PFSK-1 (cell line): ENCODE data around the gene RBBP5.

Source experiments
- FOXP2 ChIP-seq: optimal IDR thresholded peaks from 2 replicates; pipeline ENCODE3; 2011; ENCODE audit warnings: borderline replicate concordance, control low read depth, inconsistent platforms; ENCODE audit not compliant: insufficient read depth; ENCODE audit errors: extremely low read length, extremely low read depth
- POLR2AphosphoS5 ChIP-seq: IDR thresholded peaks from 2 replicates; pipeline ENCODE4 v1.6.1; 2012; ENCODE audit warnings: low read depth, mild to moderate bottlenecking, control low read depth, low read length, moderate library complexity
- SIN3A ChIP-seq: IDR thresholded peaks from 2 replicates; pipeline ENCODE4 v1.6.1; 2012; ENCODE audit warnings: mild to moderate bottlenecking, low read length, moderate library complexity, borderline replicate concordance; ENCODE audit not compliant: insufficient read depth
- TAF1 ChIP-seq: IDR thresholded peaks from 2 replicates; pipeline ENCODE4 v1.6.1; 2012; ENCODE audit warnings: low read length, control low read depth, borderline replicate concordance; ENCODE audit not compliant: insufficient read depth
- TF ChIP-seq, protein P1 (sequence below), 2 experiments: IDR thresholded peaks; 2 replicates each; pipeline versions ENCODE4 v1.6.1 to v1.8.0; 2011 to 2012; ENCODE audit warnings: low read depth in 2 of 2, low read length in 2 of 2, control low read depth in 1 of 2, inconsistent platforms in 1 of 2, mild to moderate bottlenecking in 1 of 2, moderate library complexity in 1 of 2; ENCODE audit not compliant: insufficient read depth in 1 of 2

RBBP5 gene

DNA sequence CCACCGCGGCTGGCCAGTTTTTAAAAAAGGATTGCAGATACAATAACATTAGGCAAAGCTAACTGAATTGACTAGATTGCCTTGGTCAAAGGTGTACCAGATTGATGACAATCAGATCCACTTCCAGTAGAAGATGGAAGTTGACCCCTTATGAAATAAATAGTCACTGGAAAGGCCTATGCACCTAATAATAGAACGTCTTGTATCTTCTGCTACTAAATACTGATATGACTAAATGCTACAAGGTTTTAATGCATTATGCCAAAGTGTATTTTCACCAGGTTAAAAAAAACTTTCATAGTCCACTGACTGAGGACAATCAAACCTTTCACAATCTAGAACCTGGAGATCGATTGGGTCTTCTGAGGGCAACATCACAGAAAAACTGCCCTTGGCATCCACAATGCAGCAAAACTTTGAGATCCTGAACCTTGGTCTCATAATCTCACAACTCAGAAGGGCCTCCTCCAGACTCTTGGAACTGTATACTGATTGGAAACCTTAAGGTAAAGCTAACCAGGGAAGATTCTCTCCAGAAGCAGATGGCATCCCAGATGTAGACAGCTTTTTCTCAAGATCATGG is 7.8 kb upstream of the RBBP5 start:
- TF ChIP-seq, protein P1, sequence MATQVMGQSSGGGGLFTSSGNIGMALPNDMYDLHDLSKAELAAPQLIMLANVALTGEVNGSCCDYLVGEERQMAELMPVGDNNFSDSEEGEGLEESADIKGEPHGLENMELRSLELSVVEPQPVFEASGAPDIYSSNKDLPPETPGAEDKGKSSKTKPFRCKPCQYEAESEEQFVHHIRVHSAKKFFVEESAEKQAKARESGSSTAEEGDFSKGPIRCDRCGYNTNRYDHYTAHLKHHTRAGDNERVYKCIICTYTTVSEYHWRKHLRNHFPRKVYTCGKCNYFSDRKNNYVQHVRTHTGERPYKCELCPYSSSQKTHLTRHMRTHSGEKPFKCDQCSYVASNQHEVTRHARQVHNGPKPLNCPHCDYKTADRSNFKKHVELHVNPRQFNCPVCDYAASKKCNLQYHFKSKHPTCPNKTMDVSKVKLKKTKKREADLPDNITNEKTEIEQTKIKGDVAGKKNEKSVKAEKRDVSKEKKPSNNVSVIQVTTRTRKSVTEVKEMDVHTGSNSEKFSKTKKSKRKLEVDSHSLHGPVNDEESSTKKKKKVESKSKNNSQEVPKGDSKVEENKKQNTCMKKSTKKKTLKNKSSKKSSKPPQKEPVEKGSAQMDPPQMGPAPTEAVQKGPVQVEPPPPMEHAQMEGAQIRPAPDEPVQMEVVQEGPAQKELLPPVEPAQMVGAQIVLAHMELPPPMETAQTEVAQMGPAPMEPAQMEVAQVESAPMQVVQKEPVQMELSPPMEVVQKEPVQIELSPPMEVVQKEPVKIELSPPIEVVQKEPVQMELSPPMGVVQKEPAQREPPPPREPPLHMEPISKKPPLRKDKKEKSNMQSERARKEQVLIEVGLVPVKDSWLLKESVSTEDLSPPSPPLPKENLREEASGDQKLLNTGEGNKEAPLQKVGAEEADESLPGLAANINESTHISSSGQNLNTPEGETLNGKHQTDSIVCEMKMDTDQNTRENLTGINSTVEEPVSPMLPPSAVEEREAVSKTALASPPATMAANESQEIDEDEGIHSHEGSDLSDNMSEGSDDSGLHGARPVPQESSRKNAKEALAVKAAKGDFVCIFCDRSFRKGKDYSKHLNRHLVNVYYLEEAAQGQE (IDR thresholded peaks at IDR 0.05; ENCODE audit: insufficient read depth in 1 of 2, low read depth in 2 of 2, low read length in 2 of 2), result no peak
- TF ChIP-seq FOXP2, result no peak
- no peak for TF ChIP-seq SIN3A
- TF ChIP-seq TAF1, result no peak

DNA sequence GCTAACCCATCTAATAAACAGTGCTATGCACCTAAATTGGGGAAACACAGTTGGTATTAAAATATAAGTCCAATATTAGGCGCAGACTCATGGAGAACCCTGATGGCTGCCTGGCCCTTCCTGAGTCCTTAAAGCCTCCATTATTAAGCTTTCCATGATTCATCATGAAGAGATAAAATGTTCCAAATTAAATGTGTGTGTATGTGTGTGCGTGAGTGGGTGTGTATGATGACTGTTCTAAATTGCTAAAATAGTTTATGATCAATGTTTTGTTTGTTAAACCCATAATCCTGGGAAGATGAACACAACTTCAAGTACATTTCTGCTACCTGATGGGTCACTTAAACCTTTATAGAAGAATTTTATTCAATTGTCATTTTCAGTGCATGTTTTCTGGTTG is 6.3 kb upstream of the RBBP5 start:
- TF ChIP-seq SIN3A (no peak), TAF1 (no peak), FOXP2 (no peak), POLR2AphosphoS5 (no peak)
- TF ChIP-seq, protein P1 (IDR thresholded peaks at IDR 0.05; ENCODE audit: insufficient read depth in 1 of 2, low read depth in 2 of 2, low read length in 2 of 2), result no peak

DNA sequence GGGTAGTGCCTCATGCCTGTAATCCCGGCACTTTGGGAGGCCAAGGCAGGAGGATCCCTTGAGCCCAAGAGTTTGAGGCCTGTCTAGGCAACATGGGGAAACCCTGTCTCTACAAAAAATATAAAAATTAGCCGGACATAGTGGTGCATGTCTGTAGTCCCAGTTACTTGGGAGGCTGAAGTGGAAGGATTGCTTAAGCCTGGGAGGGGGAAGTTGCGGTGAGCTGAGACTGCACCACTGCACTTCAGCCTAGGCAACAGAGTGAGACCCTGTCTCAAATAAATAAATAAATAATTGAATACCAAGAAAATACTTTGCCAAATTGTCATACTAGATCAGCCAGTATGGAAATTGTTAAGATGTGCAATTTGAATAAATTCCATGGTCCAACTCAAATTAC is 5.9 kb upstream of the RBBP5 start:
- TF ChIP-seq, protein P1 (IDR thresholded peaks at IDR 0.05; ENCODE audit: insufficient read depth in 1 of 2, low read depth in 2 of 2, low read length in 2 of 2), result no peak
- TF ChIP-seq TAF1, result no peak
- TF ChIP-seq POLR2AphosphoS5, result no peak
- TF ChIP-seq SIN3A, result no peak
- TF ChIP-seq FOXP2, result no peak

DNA sequence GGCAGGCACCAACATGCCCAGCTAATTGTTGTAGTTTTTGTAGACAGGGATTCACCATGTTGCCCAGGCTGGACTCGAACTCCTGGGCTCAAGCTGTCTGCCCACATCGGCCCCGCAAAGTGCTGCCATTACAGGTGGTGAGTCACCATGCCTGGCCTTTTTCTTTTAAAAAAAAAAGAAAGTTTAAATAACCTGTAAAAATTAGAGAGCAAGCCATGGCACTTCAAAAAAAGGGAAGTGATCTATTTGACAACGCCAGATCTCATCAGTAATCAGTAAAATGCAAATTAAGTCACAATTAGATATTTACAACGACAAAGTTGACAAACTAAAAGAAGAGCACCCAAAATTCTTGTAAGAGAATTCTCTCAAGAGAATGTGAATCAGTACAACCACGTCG is 2.9 kb upstream of the RBBP5 start:
- no peak for TF ChIP-seq SIN3A
- TF ChIP-seq TAF1, result no peak
- TF ChIP-seq FOXP2, result no peak
- no peak for TF ChIP-seq POLR2AphosphoS5
- TF ChIP-seq, protein P1 (IDR thresholded peaks at IDR 0.05; ENCODE audit: insufficient read depth in 1 of 2, low read depth in 2 of 2, low read length in 2 of 2), result no peak

DNA sequence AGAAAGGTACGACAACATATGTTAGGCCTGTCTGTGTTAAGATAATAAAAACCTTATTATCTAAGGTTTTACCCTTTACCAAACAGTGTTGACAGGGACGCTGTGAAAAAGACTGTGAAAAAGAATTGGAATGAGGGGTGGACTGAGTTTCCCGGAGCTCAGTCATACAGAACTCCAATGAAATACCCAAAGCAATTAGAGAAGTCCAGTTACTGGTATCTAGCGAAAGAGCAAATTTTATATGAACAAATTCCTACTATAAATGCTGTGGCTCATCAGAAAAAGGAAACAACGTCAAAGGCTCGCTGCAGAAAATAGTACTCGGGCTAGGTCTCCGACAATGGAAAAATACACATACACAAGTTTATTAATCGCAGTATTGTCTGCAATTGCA is 708 bp upstream of the RBBP5 start:
- TF ChIP-seq FOXP2, result no peak
- TF ChIP-seq TAF1, result no peak
- TF ChIP-seq, protein P1 (IDR thresholded peaks at IDR 0.05; ENCODE audit: insufficient read depth in 1 of 2, low read depth in 2 of 2, low read length in 2 of 2), result no peak
- no peak for TF ChIP-seq POLR2AphosphoS5
- TF ChIP-seq SIN3A, result no peak
